Bronchial smooth muscle cell (primary cell): Measurements from ENCODE around the gene RBM28. TPM values are rescaled to one million over a fixed set of nuclear protein-coding genes. Genes with fewer than 3 reads are reported as not detected.

Experiments
- total RNA-seq: library from RNA; depleted of rRNA; stranded (reverse); fragments of >200 nt; gene quantifications from 2 replicates; pipeline ENCODE4 v1.2.1, GENCODE V29; 2014

Gene RBM28
- total RNA-seq: 9.0 and 11.2 TPM in 2 replicates

GRCh38 chr7:128343554-128344430 lies at the start of gene RBM28:
Gene RBM28 (minus strand): TSS chr7:128343908. CDS start chr7:128343793, 115 bp downstream.

DNA sequence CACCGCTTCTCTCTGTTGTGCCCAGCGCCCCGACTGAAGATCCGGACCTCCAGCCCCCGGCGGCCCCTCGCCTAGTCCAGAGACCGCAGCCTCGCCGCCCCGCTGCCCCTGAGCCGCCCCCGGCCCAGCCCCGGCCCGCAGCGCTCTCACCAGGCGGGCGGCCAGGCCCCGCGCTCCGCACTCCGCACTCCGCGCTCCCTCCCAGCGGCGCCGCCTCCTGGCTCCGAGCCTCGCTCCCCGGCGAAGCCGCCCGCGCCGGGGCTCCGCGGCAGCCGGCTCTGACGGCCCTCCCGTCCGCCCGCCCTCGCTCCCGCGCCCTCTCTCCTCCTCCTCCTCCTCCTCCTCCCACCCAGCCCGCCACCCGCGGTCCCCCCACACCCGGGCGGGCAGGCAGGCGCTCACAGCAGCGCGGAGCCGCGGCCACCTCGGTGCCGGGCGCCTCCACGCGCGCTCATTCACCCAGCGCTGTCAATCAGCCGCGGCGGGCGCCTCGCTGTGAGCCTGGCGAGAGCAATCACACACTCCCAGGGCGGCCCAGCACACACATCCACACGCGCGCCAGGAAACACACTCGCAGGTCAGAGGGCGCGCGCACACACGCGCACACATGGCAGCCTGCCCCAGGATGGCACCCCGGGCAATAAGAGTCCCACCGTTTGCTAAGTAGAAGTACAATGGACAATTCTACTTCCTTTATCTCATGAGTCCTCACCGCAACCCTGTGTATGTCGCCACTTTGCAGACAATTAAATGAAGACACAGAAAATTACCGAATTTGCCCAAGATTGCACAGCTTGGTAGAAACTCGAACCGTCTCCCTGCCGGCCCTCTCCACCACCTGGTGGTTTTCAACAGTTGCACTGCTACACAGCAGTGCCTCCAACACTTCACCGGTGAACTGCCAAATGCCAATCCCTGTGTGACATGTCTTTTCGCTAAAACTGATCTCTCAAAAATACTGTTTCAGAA lies 18.0 kb upstream of the RBM28 start, which contains the start of gene PRRT4:
PRRT4 (minus strand) TSS at position 280 of the 969 bp plus-strand sequence.

Other genes starting within 250 kb of the RBM28 start
- gene LEP, start 102.6 kb downstream of the RBM28 start, total RNA-seq: not detected in 2 replicates
- not detected in 2 replicates for gene PRRT4, start 17.8 kb upstream of the RBM28 start, total RNA-seq
- gene IMPDH1, start 66.1 kb upstream of the RBM28 start, total RNA-seq: 28.8 and 33.5 TPM in 2 replicates
- 8.9 and 10.1 TPM in 2 replicates for gene HILPDA, start 112.0 kb upstream of the RBM28 start, total RNA-seq
- gene METTL2B, start 132.8 kb upstream of the RBM28 start, total RNA-seq: 18.9 and 20.3 TPM in 2 replicates